Dedifferentiated amniotic fluid mesenchymal stem cell (primary cell): ENCODE data around the gene RPAP2.
"Not testable (repeated sequence)": the region's sequence is repeated elsewhere in the genome, so short reads cannot be mapped to it uniquely, and the experiment has no call there.

Source experiments
- DNase-seq: peaks from one replicate; pipeline ENCODE4 v3.0.0-alpha.2; 2016; ENCODE audit errors: extremely low spot score

The RPAP2 gene

GRCh38 chr1:92376345-92376744 is 77.5 kb downstream of the RPAP2 start:
- DNase-seq, result no peak

DNA sequence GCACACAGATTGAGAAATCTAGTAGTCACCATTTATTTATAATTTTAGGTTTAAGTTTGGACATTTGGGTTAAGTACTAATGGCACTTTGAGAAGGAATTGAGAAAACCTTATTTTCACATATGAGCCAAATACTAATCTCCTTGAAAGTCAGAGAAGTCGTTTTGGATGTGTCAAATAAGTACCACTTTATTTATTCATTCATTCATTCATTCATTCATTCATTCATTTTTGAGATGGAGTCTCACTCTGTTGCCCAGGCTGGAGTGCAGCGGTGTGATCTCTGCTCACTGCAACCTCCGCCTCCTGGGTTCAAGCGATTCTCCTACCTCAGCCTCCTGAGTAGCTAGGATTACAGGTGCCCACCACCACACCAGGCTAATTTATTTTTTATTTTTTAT is 79.1 kb downstream of the RPAP2 start:
- not testable (repeated sequence) for DNase-seq

DNA sequence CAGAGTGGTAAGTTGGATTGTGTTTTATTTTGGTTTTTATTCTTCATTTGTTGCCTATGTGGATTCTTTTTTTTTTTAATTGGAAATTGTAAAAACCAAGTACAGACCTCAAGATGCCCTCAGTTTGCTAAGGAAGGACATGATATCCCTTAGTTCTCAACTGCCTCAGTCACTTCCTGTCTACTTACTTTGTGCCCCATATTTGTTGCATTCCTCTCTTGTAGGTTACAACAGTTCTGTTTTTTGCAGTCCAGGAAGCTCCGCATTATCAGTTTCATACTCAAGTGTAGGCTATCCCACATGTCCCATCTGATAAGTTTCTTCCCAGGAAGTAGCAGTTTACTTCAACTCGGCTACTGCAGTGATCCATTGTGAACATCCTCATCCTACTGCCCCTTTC is 82.0 kb downstream of the RPAP2 start:
- no peak for DNase-seq

DNA sequence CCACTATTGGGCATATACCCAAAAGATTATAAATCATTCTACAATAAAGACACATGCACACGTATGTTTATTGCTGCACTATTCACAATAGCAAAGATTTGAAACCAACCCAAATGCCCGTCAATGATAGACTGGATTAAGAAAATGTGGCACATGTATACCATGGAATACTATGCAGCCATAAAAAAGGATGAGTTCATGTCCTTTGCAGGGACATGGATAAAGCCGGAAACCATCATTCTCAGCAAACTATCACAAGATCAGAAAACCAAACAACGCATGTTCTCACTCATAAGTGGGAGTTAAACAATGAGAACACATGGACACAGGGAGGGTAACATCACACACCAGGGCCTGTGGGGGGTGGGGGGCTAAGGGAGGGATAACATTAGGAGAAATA is 95.1 kb downstream of the RPAP2 start:
- DNase-seq, result not testable (repeated sequence)

DNA sequence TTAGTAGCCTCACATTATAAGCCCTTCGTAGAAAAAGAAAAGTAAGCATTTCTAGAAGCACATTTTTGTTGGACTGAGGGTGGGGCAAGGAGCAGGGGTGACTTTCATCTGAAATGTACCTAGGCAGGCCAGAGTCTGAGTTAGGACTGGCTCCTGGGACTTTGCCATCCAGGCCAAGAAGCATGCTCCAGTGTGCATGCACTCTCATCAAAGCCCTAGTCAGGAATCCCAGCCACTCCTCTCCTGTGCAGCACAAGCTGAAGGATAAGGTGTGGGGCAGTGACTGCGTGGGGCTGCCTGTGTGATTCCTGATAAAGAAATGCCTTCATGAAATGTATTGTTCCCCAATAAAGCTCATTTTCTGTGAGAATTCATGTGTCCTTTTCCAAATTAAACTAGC is 99.7 kb downstream of the RPAP2 start:
- no peak for DNase-seq

GRCh38 chr1:92399076-92399475 is 100.2 kb downstream of the RPAP2 start:
- DNase-seq, result no peak

- no peak for DNase-seq
These were observed 105.8 kb downstream of the RPAP2 start for GRCh38 chr1:92404661-92405060.

DNA sequence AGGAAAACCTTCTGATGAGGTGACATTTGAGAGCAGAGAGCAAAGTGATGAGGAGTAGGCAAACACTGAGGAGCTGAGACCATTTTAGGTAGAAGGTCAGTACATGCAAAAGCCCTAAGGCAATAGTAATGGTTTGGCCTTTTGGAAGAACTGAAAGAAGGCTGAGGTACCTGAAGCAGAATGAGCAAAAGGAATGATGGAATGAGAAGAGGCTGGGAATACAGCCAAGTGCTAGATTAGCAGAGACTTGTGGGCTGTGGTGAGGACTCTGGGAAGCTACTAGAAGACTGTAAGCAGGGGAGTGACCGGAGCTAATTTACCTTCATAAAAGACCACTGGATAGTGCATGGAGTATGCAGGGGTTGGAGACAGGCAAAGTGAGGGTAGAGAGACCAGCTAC is 110.0 kb downstream of the RPAP2 start:
- DNase-seq, result no peak

DNA sequence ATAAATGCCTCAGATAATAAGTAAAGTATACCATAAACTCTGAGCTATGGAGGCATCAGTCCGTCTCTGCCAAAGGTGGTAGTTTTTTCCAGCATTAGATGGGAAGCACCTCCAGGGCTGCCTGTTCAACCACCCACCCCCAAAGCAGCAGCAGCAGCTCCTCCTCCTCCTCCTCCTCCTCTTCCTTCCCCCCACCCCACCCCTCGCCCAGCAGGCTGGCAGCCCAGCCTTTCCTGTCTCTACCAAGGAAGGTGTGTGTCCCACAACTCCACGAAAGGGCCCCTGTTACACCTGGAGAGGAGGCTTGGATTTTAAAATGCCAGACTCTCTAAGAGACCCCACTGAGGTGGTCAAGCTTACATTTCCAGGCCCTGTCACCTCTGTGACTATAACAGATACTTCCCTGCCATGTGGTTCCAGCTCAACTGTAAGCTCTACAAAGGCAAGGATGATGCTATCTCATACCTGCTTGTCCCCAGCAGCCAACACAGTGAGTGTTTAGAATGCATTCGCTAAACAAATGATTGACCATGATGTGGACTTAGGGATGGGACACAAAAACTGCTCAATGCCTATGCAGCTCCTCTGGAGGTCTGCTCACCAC is 111.2 kb downstream of the RPAP2 start:
- DNase-seq, result no peak

GRCh38 chr1:92410706-92411105 is 111.8 kb downstream of the RPAP2 start:
- DNase-seq, result no peak

DNA sequence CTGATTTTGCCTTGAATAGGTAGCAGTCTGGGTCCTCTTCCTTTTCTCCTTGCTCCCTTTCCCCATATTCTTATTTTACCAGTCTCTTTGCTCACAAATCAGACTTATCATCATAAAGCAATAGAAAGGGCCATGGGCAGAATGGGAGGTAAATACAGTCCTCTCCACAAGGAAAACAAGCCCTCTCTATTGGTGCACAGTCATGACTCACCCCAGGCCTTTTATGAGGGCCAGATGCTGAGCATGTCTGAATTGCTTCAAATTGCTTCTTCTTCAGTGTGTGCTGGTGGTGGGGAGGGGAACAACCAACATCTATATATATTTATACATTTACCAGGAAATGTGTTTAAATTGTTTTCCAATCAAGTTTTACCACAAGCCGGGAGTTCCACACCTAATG is 112.7 kb downstream of the RPAP2 start:
- peak; percentile 31 for DNase-seq

GRCh38 chr1:92419642-92420041 is 120.8 kb downstream of the RPAP2 start:
- no peak for DNase-seq

DNA sequence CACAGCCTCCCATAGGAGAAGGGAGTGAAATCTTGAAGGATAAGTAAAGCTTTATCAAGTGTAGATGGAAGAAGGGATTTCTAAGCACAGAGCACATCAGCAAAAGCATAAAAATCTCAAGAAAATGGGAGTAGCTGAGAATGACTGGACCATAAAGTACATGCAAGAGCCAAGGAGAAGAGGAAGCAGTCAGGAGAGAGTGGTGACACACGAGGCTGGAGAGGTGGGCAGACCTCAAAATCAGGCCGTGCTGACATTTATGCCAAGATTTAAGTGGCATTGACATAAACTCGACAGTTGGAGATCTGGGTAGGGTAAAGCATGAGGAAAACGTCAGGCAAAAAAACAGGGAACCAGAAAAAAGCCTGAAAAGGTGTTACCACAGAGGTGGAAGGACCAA is 125.5 kb downstream of the RPAP2 start:
- no peak for DNase-seq

GRCh38 chr1:92425617-92426016 is 126.8 kb downstream of the RPAP2 start:
- DNase-seq, result no peak

GRCh38 chr1:92430030-92430429 is 131.2 kb downstream of the RPAP2 start:
- DNase-seq, result no peak

DNA sequence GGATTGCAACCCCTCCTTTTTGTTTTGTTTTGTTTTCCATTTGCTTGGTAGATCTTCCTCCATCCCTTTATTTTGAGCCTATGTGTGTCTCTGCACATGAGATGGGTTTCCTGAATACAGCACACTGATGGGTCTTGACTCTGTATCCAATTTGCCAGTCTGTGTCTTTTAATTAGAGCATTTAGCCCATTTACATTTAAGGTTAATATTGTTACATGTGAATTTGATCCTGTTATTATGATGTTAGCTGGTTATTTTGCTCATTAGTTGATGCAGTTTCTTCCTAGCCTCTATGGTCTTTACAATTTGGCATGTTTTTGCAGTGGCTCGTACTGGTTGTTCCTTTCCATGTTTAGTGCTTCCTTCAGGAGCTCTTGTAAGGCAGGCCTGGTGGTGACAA is 135.7 kb downstream of the RPAP2 start:
- DNase-seq, result not testable (repeated sequence)

DNA sequence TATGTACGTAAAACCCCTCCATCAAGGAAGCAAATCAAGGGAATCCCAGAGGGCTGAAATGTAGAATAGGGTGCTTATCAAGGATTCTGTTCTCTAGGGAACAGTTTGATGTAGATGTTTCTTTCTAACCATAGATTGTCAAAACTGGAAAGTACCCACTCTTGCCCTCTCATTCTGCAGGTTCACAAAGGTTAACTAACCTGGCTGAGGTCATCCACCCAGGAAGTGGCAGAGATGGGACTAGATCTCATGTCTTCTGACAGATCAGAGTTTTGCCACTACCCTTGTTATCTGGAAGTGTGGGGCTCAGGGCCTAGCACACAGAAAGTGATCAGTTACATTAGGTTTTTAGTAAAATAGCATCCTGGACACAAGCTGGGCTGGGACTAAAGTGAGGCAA is 140.4 kb downstream of the RPAP2 start:
- DNase-seq, result no peak

DNA sequence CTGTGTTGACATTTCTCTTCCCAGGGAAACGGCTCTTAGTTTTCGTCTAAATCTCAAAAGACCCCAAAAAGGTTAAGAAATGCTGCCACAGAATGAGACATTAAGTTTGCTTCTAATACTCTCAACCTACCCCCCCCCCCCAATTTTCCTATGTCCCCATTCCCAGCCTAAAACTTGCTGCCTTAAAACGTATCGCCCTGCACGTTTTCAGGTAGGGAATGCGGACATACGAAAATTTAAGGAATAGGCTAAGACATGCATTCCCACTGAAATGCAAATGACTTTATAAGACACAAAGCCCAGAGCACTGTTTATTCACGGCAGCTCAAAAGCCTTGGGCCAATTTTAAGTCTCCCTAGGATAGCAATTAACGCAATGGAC is 142.4 kb downstream of the RPAP2 start:
- no peak for DNase-seq

DNA sequence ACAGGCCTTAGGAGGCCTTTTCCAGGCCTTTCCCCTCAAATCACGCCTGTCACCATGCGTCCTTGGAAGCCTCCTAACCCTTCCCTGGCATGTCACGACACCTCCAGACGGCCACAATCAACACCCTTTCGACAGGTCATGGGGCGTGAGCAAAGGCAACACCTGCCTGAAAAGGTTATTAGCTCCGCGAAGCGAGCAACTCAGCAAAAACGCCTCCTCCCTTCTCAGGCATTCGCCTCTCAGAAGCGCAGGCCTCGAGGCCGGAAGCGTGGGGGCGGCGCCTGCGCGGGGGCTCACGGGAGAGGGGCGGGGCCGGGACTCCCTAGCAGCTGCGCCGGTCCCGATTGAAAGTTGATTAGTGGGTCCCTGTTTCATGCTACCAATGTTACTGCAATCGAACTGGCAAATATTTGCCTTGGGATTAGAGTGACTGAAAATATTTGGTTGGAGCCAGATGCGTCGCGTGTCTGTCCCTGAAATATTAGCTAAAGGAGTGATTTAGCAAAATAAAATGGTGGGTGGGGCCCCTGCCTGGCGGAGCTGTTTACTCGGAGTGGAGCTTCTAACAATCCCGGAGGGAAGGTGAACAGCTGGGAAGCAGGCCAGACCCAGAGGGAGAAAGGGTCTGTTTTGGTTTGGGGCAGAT is 143.0 kb downstream of the RPAP2 start:
- no peak for DNase-seq

GRCh38 chr1:92442351-92442750 is 143.5 kb downstream of the RPAP2 start:
- DNase-seq, result no peak

GRCh38 chr1:92443893-92444292 is 145.0 kb downstream of the RPAP2 start:
- DNase-seq, result no peak

DNA sequence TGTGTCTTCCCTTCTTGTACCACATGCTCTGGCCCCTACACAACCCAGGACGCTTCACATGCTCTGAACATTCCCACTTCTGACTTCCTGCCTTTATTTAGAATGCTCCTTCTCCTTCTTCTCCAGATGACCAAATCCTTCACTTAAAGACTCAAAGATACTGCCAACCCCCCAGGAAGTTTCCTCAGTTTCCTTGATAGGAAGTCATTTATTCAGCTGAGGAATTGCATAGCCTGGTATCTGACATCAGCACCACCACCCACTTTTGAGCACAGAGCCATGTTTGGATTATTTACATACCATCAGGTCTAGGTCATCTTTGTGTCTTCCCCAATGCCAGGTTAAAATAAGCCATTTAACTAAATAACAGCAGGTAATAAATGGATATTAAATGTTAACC is 145.5 kb downstream of the RPAP2 start:
- DNase-seq, result no peak

GRCh38 chr1:92445865-92446264 is 147.0 kb downstream of the RPAP2 start:
- DNase-seq, result no peak

- DNase-seq, result peak; percentile 19
These were observed 147.7 kb downstream of the RPAP2 start for GRCh38 chr1:92446546-92446945.
